HFFc6 (cell line): ENCODE results near the gene MT1F. TPM values are rescaled to one million over a fixed set of nuclear protein-coding genes. Genes with fewer than 3 reads are reported as not detected.

ENCODE experiments used
- DNase-seq: peaks from one replicate; pipeline ENCODE4 v3.0.0-alpha.2; 2018
- H3K27ac Mint-ChIP-seq: 2 replicates; pipeline ENCODE4 v1.8.0; 2020; ENCODE audit warnings: mild to moderate bottlenecking, mixed read lengths
- H3K27me3 Mint-ChIP-seq: 2 replicates; pipeline ENCODE4 v1.8.0; 2021; ENCODE audit warnings: mild to moderate bottlenecking, moderate library complexity, mixed read lengths; ENCODE audit not compliant: insufficient read depth
- H3K36me3 Mint-ChIP-seq: 2 replicates; pipeline ENCODE4 v1.8.0; 2021; ENCODE audit warnings: low read depth, mixed read lengths
- H3K4me1 Mint-ChIP-seq: 2 replicates; pipeline ENCODE4 v1.8.0; 2020; ENCODE audit warnings: low read depth, mixed read lengths
- H3K4me3 Mint-ChIP-seq: 2 replicates; pipeline ENCODE4 v1.8.0; 2020; ENCODE audit warnings: mild to moderate bottlenecking, moderate library complexity, mixed read lengths
- H3K9me3 Mint-ChIP-seq: 2 replicates; pipeline ENCODE4 v1.8.0; 2020; ENCODE audit warnings: mild to moderate bottlenecking, mixed read lengths
- total RNA-seq, 6 experiments: library from RNA; stranded (reverse); fragmentation: NEBNext Ultra II Directional; extraction: Animal tissue kit (Norgen Biotek cat#: 25700); gene quantifications; 2 replicates in 1 of 6; 3 replicates in 5 of 6; pipeline ENCODE4 v1.2.3, GENCODE V29; 2021
- TF ChIP-seq, protein P1 (sequence below): fragments of 200-600 bp; sonication (generic); IDR thresholded peaks from 2 replicates; pipeline ENCODE4 v1.5.0; 2021; ENCODE audit warnings: antibody characterized with exemption, mild to moderate bottlenecking

MT1F gene
- total RNA-seq, 6 experiments from 2014 or later, result not detected

DNA sequence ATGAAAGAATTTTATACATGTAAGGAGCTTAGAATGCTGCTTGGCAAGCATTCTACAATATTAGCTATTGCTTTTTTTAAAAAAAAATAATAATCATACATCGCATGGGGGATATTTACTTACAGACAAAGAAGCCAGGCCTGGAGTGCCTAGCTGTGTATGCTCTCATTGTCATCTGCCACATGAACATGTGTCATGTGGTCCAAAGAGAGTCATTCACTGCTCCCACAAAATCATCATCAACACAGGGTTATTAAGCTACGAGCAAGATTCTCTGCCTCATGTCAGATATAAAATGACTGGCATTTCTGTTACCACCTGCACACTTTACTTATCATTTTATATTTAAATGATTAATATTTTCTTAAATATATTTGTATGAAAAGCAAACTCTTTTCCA is 34.1 kb upstream of the MT1F start:
- H3K27ac Mint-ChIP-seq, result no peak overlapping the region
- H3K36me3 Mint-ChIP-seq, result peaks cover 18% of the 10 kb centered on the region; the same call in 1 of the 2 replicates
- peaks cover 26% of the 10 kb centered on the region for H3K4me1 Mint-ChIP-seq
- no peak overlapping the region for H3K4me3 Mint-ChIP-seq
- TF ChIP-seq, protein P1, sequence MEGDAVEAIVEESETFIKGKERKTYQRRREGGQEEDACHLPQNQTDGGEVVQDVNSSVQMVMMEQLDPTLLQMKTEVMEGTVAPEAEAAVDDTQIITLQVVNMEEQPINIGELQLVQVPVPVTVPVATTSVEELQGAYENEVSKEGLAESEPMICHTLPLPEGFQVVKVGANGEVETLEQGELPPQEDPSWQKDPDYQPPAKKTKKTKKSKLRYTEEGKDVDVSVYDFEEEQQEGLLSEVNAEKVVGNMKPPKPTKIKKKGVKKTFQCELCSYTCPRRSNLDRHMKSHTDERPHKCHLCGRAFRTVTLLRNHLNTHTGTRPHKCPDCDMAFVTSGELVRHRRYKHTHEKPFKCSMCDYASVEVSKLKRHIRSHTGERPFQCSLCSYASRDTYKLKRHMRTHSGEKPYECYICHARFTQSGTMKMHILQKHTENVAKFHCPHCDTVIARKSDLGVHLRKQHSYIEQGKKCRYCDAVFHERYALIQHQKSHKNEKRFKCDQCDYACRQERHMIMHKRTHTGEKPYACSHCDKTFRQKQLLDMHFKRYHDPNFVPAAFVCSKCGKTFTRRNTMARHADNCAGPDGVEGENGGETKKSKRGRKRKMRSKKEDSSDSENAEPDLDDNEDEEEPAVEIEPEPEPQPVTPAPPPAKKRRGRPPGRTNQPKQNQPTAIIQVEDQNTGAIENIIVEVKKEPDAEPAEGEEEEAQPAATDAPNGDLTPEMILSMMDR, result no peak
- DNase-seq, result no peak
- H3K27me3 Mint-ChIP-seq, result peaks cover 4% of the 10 kb centered on the region; the same call in 1 of the 2 replicates
- no peaks in the 10 kb centered on the region for H3K9me3 Mint-ChIP-seq

DNA sequence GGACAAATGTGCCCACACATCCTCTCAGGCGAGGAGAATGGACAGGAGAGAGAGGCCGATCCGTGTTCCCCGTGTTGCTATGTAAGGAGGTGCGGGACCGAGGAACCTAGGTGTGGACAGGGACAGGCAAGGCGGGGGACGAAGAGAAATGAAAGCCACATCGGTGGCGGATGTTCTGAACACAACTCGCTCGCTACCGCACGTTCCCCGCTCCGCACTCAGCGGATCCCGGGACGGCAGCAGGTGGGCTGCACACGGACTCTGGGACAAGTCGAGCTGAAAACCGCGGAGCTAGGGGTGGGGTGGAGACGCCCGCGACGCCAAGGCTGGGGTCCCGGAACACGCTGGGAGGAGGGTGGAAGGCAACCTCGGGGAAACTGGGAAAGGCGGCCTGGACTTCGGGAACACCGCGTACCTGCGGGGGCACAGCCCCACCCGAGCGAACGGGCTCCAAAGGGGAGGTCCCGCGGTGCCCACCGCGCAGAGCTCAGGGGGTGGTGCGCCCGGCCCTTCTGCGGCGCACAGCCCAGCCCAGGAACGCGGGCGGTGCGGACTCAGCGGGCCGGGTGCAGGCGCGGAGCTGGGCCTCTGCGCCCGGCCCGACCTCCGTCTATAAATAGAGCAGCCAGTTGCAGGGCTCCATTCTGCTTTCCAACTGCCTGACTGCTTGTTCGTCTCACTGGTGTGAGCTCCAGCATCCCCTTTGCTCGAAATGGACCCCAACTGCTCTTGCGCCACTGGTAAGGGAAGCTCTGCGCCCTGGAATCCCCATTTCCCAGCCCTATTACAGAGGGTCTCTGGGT is 32.4 kb upstream of the MT1F start, which contains the start of gene MT1E:
Gene MT1E (plus strand): TSS at position 642 of the 803 bp plus-strand sequence. CDS start 71 bp downstream, at position 713.
- H3K4me1 Mint-ChIP-seq, result peaks cover 28% of the 10 kb centered on the region
- H3K9me3 Mint-ChIP-seq, result no peaks in the 10 kb centered on the region
- TF ChIP-seq, protein P1, result no peak
- peaks cover 4% of the 10 kb centered on the region; the same call in 1 of the 2 replicates for H3K27me3 Mint-ChIP-seq
- peaks cover 18% of the 10 kb centered on the region; the same call in 1 of the 2 replicates for H3K36me3 Mint-ChIP-seq
- H3K27ac Mint-ChIP-seq, result peak within 1 kb of the TSS; percentile 96
- DNase-seq, result peak; percentile 75
- H3K4me3 Mint-ChIP-seq, result peak within 1 kb of the TSS; percentile 97

DNA sequence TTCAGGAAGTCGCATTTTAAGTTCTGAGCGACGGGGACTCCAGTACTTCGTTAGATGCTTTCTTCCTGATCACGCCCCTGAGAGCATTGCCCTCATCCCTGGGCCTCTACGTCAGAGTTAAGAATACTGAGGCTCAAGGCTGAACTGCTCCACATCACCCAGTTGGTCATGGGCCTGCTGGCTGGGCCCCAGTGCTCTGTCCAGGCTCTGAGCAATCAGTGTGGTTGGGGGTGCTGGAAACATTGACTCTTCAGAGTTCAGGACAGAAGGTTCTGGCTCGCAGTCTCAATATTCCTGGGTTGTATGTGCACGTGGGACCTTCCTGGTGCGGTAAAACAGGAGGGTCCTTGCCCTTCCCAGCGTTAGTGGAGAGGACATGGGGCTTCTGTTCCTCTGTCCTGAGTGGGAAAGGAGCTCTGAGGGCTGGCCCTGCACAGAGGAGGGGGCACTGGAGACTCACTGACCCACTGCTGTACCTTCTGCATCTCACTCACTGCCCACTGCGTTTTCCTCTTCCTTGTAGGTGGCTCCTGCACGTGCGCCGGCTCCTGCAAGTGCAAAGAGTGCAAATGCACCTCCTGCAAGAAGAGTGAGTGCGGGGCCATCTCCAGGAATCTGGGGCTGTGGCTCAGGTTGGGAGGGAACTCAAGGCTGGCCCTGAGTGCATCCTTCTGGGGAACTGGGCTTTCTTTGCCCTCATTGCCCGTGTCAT is 31.7 kb upstream of the MT1F start:
- H3K4me1 Mint-ChIP-seq, result peaks cover 28% of the 10 kb centered on the region
- no peaks in the 10 kb centered on the region for H3K9me3 Mint-ChIP-seq
- peaks cover 18% of the 10 kb centered on the region; the same call in 1 of the 2 replicates for H3K36me3 Mint-ChIP-seq
- DNase-seq, result peak; percentile 76
- H3K27ac Mint-ChIP-seq, result peak overlapping the region; percentile 96
- H3K27me3 Mint-ChIP-seq, result peaks cover 4% of the 10 kb centered on the region; the same call in 1 of the 2 replicates
- peak overlapping the region; percentile 97 for H3K4me3 Mint-ChIP-seq
- TF ChIP-seq, protein P1, result no peak

DNA sequence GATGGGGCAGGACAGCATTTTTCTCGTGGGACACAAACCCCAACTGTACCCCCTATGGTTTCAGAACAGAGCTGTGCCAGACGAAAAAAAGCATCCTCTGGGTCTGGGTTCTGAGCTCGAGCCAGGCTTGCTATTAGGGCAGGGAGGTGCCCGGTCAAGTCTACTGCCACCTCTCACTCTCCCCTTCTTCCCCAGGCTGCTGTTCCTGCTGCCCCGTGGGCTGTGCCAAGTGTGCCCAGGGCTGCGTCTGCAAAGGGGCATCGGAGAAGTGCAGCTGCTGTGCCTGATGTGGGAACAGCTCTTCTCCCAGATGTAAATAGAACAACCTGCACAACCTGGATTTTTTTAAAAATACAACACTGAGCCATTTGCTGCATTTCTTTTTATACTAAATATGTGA is 31.1 kb upstream of the MT1F start:
- Mint-ChIP-seq H3K27ac (peak overlapping the region; percentile 96), H3K36me3 (peaks cover 18% of the 10 kb centered on the region; the same call in 1 of the 2 replicates), H3K9me3 (no peaks in the 10 kb centered on the region), H3K4me3 (peak overlapping the region; percentile 97), H3K4me1 (peaks cover 29% of the 10 kb centered on the region), H3K27me3 (peaks cover 4% of the 10 kb centered on the region; the same call in 1 of the 2 replicates)
- DNase-seq, result no peak
- TF ChIP-seq, protein P1, result no peak

DNA sequence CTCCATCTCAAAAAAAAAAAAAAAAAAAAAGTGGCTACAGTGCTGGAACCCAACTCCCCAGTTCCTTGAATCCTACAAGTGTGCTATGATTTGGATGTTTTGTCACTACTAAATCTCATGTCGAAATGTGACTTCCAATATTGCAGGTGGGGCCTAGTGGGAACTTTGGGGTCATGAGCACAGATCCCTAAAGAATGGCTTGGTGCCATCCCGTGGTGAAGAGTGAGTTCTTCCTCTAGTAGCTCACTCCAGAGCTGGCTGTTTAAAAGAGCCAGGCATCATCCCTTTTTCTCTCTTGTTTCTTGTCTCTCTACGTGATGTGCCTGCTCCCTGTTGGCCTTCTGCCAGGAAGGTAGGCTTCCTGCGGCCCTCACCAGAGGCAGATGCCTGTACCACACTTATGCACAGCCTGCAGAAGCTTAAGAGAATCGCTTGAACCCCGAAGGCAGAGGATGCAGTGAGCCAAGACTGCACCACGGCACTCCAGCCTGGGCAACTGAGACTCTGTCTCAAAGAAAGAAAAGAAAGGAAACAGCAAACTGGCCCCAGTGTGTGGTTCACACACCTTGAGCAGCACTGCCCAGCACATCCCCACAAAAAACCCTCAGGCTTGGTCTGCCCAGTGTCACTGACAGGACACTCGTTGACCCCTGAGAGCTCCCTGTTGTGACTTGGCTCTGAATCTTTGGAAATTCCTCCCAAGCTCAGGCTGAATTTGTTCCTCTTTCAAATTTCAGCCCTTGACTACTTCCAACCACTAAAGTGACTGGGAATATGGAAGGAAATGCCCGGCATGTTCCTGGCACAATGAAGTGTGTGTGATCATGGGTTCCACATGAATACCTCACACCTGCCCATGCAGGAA is 29.0 kb upstream of the MT1F start:
- no peak for DNase-seq
- H3K4me1 Mint-ChIP-seq, result peaks cover 38% of the 10 kb centered on the region
- H3K27ac Mint-ChIP-seq, result no peak overlapping the region
- H3K27me3 Mint-ChIP-seq, result peaks cover 6% of the 10 kb centered on the region
- H3K9me3 Mint-ChIP-seq, result no peaks in the 10 kb centered on the region
- H3K4me3 Mint-ChIP-seq, result no peak overlapping the region
- TF ChIP-seq, protein P1, result no peak
- peaks cover 18% of the 10 kb centered on the region; the same call in 1 of the 2 replicates for H3K36me3 Mint-ChIP-seq
